ENCODE measurements around the gene STMN1. TPM values are rescaled to one million over a fixed set of nuclear protein-coding genes. Genes with fewer than 3 reads are reported as not detected.

STMN1 gene
- total RNA-seq, 1 experiment from 2014 or later = 368 TPM

GRCh38 chr1:25889470-25889869 lies 16.7 kb downstream of the STMN1 start:
- no peak overlapping the region for H2AFZ ChIP-seq (ENCODE audit: low read depth, low read length, poor library complexity, severe bottlenecking)
- H3K4me2 ChIP-seq (ENCODE audit: low read length) = peak overlapping the region; percentile 87
- TF ChIP-seq ZFX (IDR thresholded peaks at IDR 0.05) (peak; percentile 12; the same call in 1 of the 2 replicates), RAD21 (IDR thresholded peaks at IDR 0.05; ENCODE audit: low read depth) (peak; percentile 63), CTCF (IDR thresholded peaks at IDR 0.05 in 2 of 3, conservative IDR thresholded peaks at IDR 0.05 in 1 of 3; ENCODE audit: borderline replicate concordance in 1 of 3, insufficient read depth in 1 of 3, low read depth in 2 of 3, low read length in 2 of 3) (peak; percentile 21 to 61 (median 52); a peak in 5 of 6 replicates), SP1 (IDR thresholded peaks at IDR 0.05; ENCODE audit: low read depth) (no peak), POLR2A (IDR thresholded peaks at IDR 0.05; ENCODE audit: borderline replicate concordance, extremely low read depth, insufficient read depth, insufficient read length) (no peak), YY1 (IDR thresholded peaks at IDR 0.05; ENCODE audit: extremely low read depth, insufficient replicate concordance, low read depth, low read length) (no peak)
- ChIA-PET RAD21 (ENCODE audit: low non-redundant PET in 1 of 2, low total read pairs in 2 of 2, uncharacterized antibody in 2 of 2, unreplicated experiment in 2 of 2) (no interaction called here), POLR2A (interaction anchor here (5.5 kb wide), 1 partner anchor 14 kb away, joined by 31 read pairs; the partner anchor contains the start of gene PAQR7), CTCF (no interaction called here)
- H3K9me3 ChIP-seq (ENCODE audit: control insufficient read depth in 1 of 2, insufficient read depth in 1 of 2, low read depth in 1 of 2, low read length in 2 of 2) = no peaks in the 10 kb centered on the region
- peak overlapping the region in 1 of 2 experiments; percentile 51; a peak in 2 of 4 replicates for H3K4me3 ChIP-seq (replicated peaks in 1 of 2; ENCODE audit: low read depth in 1 of 2, low read length in 2 of 2)
- BruUV-seq (replicated peaks) = no TSS peak
- no peaks in the 10 kb centered on the region for H3K36me3 ChIP-seq (ENCODE audit: control insufficient read depth in 1 of 2, insufficient read depth in 2 of 2, low read length in 2 of 2)
- peak overlapping the region; percentile 78 for H3K9ac ChIP-seq (ENCODE audit: low read length)
- ATAC-seq = peak; percentile 59
- intact Hi-C loops (cut with micrococcal nuclease) = no loop called here
- H3K79me2 ChIP-seq (ENCODE audit: insufficient read depth, low read length) = no peaks in the 10 kb centered on the region
- no peaks in the 10 kb centered on the region for H4K20me1 ChIP-seq (ENCODE audit: insufficient read depth)
- H3K27ac ChIP-seq (ENCODE audit: low read depth, low read length) = peak overlapping the region; percentile 94
- DNase-seq (ENCODE audit: low read depth, low spot score) = no peak
- no peaks in the 10 kb centered on the region for H3K27me3 ChIP-seq (ENCODE audit: insufficient read depth, low read length)
- peaks cover 50 to 65% of the 10 kb centered on the region in 2 experiments for H3K4me1 ChIP-seq (ENCODE audit: control insufficient read depth in 1 of 2, insufficient read depth in 2 of 2, low read length in 2 of 2)
- no peaks in the 10 kb centered on the region; the same call in 1 of the 2 replicates for H3K9me2 ChIP-seq (ENCODE audit: insufficient read depth)

DNA sequence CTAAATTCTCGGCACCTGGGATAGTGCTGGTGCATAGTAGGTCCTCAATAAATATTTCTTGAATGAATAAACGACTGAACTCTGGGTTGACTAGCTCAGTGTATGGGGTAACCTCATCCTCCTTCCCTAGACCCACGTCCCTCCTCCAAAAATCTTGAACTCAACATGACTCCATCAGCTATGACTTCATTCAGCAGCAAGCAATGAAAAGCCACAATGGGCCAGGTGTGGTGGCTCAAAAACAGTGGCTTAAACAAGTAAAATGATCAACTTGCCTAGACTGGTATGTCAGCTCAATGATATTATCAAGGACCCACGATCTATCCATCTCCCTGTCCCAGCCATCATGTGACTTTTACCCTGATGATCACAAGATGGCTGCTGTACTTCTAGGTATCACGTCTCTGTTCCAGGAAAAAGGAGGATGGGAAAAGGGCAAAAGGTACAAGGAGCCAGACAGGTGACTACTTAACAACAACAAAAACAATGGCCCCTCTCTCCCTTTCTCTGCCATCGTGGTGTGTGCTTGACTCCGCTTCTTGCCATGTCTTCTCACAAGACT lies 17.7 kb downstream of the STMN1 start:
- RAD21 ChIA-PET (ENCODE audit: low non-redundant PET in 1 of 2, low total read pairs in 2 of 2, uncharacterized antibody in 2 of 2, unreplicated experiment in 2 of 2) = no interaction called here
- Histone ChIP-seq H3K79me2 (ENCODE audit: insufficient read depth, low read length) (no peaks in the 10 kb centered on the region), H4K20me1 (ENCODE audit: insufficient read depth) (no peaks in the 10 kb centered on the region), H3K4me2 (ENCODE audit: low read length) (peak overlapping the region; percentile 87), H3K4me1 (ENCODE audit: control insufficient read depth in 1 of 2, insufficient read depth in 2 of 2, low read length in 2 of 2) (peaks cover 42 to 56% of the 10 kb centered on the region in 2 experiments), H3K4me3 (replicated peaks in 1 of 2; ENCODE audit: low read depth in 1 of 2, low read length in 2 of 2) (no peak overlapping the region), H3K36me3 (ENCODE audit: control insufficient read depth in 1 of 2, insufficient read depth in 2 of 2, low read length in 2 of 2) (no peaks in the 10 kb centered on the region), H2AFZ (ENCODE audit: low read depth, low read length, poor library complexity, severe bottlenecking) (no peak overlapping the region), H3K9me2 (ENCODE audit: insufficient read depth) (no peaks in the 10 kb centered on the region; the same call in 1 of the 2 replicates), H3K9ac (ENCODE audit: low read length) (no peak overlapping the region), H3K27ac (ENCODE audit: low read depth, low read length) (peak overlapping the region; percentile 94), H3K27me3 (ENCODE audit: insufficient read depth, low read length) (no peaks in the 10 kb centered on the region), H3K9me3 (ENCODE audit: control insufficient read depth in 1 of 2, insufficient read depth in 1 of 2, low read depth in 1 of 2, low read length in 2 of 2) (no peaks in the 10 kb centered on the region)
- DNase-seq (ENCODE audit: low read depth, low spot score) = no peak
- TF ChIP-seq CEBPB (IDR thresholded peaks at IDR 0.05; ENCODE audit: low read depth) = no peak
- TF ChIP-seq EZH2 (IDR thresholded peaks at IDR 0.05) = no peak
- TF ChIP-seq, protein P1, sequence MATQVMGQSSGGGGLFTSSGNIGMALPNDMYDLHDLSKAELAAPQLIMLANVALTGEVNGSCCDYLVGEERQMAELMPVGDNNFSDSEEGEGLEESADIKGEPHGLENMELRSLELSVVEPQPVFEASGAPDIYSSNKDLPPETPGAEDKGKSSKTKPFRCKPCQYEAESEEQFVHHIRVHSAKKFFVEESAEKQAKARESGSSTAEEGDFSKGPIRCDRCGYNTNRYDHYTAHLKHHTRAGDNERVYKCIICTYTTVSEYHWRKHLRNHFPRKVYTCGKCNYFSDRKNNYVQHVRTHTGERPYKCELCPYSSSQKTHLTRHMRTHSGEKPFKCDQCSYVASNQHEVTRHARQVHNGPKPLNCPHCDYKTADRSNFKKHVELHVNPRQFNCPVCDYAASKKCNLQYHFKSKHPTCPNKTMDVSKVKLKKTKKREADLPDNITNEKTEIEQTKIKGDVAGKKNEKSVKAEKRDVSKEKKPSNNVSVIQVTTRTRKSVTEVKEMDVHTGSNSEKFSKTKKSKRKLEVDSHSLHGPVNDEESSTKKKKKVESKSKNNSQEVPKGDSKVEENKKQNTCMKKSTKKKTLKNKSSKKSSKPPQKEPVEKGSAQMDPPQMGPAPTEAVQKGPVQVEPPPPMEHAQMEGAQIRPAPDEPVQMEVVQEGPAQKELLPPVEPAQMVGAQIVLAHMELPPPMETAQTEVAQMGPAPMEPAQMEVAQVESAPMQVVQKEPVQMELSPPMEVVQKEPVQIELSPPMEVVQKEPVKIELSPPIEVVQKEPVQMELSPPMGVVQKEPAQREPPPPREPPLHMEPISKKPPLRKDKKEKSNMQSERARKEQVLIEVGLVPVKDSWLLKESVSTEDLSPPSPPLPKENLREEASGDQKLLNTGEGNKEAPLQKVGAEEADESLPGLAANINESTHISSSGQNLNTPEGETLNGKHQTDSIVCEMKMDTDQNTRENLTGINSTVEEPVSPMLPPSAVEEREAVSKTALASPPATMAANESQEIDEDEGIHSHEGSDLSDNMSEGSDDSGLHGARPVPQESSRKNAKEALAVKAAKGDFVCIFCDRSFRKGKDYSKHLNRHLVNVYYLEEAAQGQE (IDR thresholded peaks at IDR 0.05; ENCODE audit: low read depth) = no peak
- no peak for TF ChIP-seq SIN3A (IDR thresholded peaks at IDR 0.05; ENCODE audit: low read depth)
- TF ChIP-seq MAX (IDR thresholded peaks at IDR 0.05) = no peak
- no peak for TF ChIP-seq SRF (IDR thresholded peaks at IDR 0.05; ENCODE audit: low read depth)
- CTCF ChIA-PET = no interaction called here
- POLR2A ChIA-PET = interaction anchor here (5.5 kb wide), 1 partner anchor 13 kb away, joined by 31 read pairs; the partner anchor contains the start of gene PAQR7
- no peak for ATAC-seq
- intact Hi-C loops (cut with micrococcal nuclease) = no loop called here
- no TSS peak for BruUV-seq (replicated peaks)
